HG03060 (cell line): ENCODE data around the gene SMYD3.

Experiments used
- ATAC-seq: cut with Tn5 transposase; IDR thresholded peaks from one replicate; pipeline ENCODE4 v1.9.1; 2021; ENCODE audit warnings: low read depth, moderate number of reproducible peaks; ENCODE audit not compliant: unreplicated experiment

The SMYD3 gene

DNA sequence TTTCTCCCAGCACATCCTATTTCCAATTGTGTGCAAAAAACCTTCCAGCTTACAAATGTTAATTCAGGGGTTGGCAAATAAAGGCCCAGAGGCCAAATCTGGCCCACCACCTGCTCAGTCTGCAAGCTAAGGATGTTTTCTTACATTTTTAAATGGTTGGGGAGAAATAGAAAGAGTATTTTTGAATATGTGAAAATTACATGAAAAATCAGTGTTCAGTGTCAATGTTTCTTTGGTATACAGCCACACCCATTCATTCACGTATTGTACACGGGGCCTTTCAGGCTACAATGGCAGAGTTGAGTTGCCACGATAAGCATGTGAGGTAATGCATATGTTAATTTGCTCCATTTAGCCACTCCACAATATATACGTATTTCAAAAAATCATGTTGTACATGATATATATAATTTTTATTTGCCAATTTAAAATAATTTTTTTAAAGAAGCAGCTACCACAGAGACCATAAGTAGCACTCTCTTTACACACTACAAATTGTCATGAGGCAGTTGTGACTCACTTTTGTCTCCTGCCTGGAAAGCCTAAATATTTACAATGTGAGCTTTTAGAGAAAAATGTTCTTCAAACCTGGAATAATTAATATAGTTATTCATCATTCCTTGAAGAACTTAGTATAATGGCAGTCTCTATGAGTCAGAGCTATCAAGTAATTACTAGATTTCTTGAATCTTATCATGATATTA, 189.6 kb downstream of the SMYD3 start:
- no peak for ATAC-seq

DNA sequence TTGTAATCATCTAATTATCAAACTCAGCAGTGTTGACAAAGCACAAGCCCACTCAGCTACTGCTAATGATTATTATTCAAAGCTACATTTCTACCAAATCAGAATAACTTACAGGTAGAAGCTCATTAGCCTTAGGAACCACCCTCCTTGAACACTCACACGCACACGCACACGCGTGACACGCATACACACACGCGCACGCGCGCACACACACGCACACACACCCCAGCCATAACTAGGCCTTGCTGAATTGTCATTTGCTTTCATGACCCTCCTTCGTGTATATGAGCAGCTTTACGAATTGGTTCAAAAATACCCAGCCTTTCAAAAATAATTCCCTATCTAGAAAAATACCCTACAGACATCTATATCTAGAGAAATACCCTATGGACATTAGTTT, 195.6 kb downstream of the SMYD3 start:
- no peak for ATAC-seq

DNA sequence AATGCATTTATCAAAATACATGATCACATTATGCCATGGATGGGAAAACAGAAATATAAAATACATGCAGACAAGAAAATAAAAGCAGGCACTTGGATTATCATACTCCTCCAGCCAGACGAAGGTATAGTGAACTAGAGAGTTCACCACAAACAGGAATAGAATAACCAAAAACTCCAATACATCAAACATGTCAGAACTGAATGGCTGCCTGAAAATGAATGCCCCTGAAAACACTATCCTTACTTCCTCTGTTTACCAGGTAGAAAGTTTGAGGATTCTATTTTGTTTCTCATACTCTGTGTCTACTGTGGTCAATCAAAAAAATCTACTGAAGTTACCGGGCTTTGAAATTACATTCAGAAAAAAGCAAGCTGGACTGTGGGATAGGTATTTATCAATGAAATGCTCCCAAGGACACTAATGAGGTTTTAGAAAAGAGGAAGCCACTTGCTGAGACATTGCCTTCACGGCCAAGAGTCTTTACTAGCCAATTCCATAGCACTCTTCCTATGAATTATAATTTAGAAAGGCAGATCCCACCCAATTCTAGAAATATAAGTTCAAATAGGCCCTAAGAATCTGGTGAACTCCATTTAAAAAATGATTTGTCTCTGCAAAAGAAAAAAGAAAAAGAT, 197.7 kb downstream of the SMYD3 start:
- no peak for ATAC-seq

DNA sequence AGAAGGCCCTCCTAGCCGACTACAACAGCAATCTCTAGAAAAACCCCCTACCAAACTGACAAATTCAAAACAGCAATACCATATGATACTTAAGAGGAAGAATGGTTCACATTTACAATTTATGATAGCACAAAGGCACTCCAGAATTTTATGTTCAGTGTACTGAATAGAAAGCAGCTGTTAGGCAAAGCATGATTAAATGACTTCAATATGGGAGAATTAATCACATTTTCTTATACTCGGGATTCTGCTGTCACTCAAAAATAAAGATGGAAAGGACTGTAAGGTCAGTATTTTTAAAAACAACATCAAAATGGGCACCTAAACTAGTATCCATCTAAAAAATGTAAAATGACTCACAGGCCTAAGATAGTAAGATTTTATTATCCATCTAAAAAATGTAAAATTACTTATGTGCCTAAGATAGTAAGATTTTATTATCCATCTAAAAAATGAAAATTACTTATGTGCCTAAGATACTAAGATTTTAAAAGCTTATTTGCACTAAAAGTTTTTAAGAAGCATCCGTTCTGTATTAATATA, 198.5 kb downstream of the SMYD3 start:
- ATAC-seq, result no peak

DNA sequence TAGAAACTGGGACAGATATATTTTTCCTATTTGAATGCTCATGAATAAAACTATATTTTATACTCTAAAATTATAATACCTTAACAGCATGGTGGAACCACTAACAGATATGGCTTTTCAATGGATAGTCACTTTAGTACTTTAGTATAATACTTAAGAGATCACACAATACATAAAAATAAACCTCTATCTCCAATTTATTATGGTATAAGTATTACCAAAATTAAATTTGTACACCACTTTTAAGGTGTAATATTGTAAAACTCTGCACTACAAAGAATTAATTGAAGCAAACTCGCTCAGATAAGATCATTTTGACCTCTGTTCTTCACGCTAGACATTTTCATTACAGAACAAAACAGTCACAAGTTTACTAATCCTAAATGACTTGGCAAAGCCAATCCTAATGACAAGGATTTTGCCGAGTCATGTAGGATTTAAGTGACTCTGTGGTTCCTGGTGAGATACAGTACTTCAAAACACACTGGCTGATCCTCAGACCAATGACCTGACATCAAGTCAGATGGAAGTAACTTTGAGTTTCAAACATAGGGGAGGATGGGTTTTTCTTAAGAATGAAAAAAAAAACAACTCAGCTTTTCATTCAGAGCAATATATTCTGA, 200.6 kb downstream of the SMYD3 start:
- no peak for ATAC-seq

DNA sequence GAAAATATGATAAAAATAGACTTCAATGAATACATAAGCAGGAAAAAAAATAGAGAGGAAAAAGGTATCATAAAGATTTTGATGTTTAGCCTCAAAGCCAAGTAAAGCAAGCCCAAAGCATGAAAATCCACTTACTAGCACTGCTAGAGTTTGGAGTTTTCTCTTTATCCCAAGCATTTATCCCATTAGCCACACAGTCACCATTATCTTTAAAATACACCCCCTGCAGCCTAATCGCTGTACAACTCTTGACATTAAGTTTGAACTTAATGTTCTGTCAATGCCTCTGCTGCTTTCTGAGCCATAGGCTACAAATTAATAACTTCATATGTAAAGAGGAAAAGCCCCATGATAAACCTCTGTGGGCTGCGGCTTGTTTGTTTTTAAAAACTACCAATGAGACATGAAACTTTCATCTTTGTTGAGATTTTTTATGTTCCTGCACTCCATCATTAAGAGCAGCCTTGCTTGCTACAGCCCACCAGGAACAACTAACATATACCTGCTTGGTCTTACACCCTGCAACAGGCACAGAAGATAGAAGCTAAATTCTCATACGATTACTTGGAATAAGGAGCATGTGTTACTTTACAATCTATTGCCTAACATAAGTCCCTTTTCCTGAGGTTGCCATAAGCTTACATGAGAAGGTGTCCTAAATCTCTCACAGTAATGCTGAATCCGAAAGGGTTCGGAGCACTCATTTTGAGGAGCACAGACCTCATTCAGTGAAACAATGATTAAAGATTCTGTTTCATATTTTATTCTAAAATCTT, 202.4 kb downstream of the SMYD3 start:
- no peak for ATAC-seq

DNA sequence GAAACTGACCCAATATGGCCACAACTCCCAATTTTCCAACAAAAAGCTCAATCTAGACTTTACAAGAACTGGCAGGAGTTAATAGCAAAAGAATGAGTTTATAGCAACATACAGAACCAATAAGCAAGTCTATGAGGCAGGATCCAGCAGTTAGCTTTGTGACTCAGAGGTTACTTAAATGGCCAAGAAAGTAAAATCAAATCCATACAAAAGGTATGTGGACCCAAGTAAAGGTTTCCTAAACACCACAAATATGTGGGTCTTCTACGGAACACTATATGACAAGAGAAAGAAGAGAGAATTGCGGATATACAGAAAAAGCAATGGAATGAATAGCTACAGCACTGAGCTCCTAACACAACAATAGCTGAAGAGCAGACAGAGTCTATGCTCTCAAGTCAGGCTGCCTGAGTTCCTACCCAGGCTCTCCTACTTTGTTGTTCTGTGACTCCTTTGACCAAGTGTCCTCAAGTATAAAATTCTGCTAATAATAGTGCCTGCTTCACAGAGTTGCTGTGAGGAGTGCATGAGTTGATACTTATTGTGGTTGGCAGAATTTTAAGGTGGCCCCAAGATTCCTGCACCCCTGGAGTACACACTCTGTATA, 204.3 kb downstream of the SMYD3 start:
- no peak for ATAC-seq

DNA sequence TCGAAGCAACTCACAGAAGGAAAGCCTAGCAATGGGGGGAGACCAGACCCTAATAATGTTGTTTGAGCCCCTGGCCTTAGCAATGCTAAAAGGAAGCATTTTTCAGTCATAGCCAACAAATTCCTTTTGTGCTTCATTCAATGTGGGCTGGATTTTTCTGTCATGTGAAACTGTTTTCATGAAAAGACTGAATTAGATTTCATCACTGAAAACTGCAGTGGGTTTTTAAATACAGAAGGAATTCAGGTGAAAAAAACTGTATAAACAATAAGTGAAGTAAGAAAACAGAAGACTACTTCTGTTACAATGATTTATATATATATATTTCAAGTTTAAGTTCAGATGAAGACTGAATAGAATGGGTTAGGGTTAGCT, 204.8 kb downstream of the SMYD3 start:
- no peak for ATAC-seq

DNA sequence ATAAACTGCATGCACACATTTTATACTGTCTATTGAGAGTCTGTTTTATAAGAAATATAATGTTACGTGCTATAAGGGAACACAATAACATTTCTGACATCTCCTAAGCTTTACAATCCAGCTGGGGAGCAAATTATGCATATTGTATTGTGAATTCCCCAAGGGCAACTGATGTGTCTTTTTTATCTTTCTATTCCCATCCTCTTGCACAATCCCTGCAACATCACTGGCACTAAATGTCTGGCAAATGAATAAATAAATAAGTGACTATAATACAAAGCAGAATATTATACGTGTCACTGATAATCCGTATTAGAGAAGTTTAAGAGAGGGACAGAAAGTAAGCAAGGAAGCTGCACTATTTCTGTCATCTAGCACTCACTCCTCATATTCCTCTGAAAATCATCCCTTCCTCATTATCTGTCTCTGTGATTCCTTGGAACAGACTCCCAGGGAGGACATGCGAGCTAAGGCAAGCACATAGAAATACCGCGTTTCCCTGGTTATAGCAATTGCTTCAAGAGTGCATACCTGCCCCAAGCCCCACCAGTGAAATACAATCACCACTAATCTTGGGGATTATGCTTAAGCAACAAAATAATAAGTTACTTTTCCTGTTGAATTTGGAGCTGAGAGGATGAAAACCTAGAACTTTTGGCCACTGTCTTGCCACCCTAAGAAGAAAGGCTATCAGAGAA, 205.4 kb downstream of the SMYD3 start:
- no peak for ATAC-seq

DNA sequence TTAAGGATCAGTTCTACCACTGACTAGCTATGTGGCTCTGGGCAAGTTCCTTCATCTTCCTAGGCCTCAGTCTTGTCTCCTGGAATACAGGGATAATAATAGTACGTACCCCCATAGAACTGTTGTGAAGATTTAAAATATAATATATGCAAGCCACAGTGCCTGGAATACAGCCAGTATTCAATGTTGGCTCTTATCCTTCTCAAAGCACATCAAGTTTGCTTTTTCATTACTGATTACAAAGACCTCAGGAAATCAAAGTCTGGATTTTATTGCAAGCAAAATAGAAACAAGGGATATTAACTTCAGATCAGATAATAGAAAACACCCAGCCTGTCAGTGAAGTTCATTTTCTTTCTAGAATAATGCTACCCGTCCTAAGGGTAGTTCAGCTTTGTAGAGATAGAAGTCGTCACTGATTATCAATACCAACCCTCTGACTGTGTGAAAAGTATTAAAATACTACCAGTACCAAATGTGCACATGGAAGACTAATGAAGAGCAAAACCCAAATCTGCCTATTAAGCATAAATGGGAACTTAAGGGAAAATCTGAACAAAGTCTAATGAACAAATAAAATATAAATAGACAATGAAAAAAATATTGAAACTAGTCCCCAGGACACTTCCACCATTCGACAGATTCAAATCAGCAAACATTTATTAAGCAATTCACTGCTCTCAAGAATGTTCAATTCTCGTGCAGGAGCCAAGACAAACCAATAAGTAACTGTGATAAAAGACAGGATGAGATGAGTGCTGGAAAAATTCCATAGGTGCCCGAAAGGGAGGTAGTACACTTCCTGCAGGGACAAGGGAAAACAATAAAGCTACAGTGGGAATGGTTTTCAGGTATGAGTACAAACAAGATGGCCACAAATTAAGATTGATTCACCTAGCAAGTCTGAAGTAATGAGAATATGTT, 206.2 kb downstream of the SMYD3 start:
- no peak for ATAC-seq

DNA sequence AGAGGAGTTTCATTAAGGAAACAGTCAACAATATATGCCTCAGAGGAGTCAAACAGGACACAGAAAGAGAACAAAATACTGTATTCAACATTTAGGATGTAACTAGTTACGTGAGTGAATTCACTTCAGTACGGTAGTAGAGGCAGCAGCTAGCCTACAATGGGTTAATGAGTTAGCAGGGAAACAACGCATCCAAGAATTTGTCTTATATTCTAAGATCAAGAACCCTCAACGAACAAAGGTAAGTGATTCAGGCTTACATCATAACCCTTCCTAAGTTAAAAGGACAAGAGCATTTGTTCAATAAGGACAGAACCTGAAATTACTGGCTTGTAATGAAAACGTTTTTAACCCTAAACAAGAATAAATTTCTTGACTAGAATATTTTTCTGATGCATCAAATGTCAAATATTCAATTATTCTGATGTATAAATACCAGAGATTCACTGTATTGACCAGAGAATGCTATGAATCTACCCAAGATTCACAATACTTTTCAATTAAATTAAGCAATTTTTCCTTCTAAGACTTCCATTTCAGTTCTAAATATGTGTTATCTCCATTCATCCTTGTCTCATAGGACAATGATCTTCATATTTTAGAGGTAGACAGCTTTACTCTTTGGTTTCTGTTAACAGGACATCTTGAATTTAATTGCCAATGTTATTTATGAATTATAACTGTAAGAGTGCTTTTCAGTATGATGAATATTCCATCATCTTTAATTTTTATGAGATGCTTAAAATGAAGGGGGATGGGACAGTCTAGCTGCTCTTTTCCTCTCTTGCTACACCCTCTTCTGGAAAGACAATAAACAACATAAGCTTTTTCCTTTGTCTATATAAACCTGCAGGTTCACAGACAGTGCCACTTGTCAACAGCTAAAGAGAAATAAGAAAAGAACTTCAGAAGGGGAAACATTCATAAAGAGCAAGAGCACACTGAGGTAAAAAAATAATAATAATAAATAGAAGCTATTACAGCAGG, 209.5 kb downstream of the SMYD3 start:
- no peak for ATAC-seq

DNA sequence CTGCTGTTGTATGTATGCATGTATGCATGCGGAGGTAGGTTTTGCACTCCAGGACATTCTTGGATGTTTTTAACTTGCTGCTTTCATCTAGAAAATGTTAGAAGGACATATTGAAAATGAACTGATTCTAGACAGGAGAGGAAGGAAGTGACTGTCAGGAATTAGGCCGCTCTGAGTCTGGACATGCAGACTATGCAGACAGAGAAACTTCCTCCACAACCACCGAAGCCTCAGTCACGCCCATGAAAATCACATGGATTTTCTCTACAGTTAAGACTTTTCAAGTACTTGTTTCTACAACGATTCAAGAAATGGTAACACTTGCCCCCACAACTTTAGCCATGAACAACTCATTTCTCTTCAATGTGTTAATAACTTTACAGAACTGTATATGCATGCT, 211.1 kb downstream of the SMYD3 start:
- no peak for ATAC-seq

DNA sequence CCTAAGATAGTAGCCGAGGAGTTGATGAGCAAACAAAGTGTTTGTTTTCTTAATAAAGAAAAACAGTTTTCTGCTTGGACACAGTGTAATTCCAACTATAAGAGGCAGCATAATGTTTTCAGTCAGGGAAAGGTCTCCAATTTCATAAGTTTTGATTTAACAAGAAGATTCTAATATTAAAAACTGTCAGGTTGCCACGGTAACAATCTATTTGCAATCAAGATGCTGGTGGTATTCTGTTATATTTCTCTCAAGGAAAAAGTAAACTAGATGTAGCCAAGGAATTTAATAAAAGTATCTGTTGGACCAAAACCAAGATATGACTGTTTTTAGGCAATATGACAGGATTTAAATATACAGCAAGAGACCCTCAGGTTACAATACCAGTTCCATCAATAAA, 211.7 kb downstream of the SMYD3 start:
- ATAC-seq, result no peak

DNA sequence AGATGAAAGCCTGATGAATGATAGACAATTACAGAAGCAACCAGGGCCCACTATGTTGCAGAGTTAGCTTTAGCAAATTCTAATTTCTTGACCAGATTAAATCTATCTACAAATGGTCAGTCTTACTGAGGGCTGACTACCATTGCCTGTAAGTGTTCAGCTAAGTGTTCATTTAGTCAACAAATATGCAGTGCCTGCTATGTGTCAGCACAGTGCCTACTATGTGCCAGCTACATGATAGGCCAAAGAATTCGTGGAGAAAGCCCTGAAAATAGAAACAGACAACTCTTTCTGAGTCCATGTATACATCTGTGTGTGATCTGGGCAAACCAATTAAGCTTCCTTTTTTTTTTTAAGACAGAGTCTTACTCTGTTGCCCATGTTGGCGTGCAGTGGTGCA, 212.8 kb downstream of the SMYD3 start:
- no peak for ATAC-seq

DNA sequence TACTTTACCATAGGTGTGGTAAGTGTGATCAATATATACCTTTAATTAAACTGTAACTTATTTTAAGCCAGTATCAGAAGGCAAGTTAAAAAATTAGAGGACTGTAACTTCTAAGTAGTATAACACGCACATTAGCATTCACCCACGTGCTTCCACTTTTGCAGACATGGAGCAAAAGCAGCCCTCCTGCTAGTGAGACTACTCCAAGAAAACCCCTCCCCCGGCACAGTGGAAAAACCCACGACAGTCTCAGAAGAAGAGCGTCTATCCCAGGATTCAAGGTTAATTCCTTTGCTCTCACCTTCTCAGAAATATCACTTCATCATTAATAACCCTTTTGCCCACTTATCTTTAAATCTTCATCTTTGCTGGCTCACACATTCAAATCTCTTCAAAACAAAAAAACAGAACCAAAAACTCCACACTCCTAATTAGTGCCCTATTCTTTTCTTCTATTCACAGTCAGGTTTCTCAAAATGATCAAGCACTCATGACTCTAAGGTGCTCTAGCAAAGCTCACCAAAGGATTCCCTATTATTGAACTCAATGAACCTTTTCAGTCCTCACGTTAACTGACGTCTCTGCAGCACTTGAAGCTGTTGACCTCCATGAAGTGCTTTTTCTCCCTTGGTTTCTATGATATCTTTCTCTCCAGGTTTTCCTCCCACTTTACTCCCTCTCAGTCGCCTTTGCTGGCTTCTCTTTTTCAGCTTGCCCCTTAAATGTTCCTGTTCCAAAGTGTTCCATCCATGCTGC, 213.5 kb downstream of the SMYD3 start:
- no peak for ATAC-seq

DNA sequence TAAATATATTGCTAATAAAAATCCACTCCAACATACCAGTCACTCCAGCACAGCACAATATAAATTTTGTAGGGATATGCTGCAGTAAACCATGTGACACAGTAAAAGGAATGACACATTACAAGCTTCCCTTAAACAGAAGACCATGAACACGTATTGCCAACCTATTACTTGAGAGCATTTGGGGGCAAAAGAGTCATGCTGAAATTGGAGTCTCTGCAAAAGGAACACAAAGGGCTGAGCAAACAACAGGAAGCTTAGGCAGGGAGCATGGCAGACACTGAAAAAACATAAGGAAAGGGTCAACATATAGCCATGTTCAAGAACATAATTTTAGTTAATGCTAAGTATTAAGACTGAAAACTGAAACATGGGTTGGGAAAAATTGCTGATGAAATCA, 214.5 kb downstream of the SMYD3 start:
- ATAC-seq, result no peak

DNA sequence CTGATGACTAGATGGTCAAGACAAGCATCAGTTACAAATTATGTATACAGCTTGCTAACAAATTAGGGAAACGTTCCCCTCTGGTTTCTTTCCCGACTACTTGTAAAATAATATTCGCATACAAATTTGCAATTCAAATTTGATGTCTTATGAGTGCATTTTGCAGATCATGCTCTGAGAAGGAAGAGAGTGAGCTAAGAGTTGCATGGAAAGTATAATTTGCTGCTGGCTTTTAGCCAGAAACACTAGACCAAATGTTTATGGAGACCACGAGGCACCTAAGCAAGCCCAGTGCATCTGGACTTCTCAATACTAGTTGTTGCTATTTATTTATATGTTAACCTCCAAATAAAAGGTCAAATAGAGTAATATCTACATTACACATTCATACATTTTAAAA, 216.0 kb downstream of the SMYD3 start:
- no peak for ATAC-seq
